Peyer's patch (tissue), 4 donors: ENCODE results near the gene FAM89A.

Source experiments
- POLR2A ChIP-seq, 2 donors: fragments of 450-650 bp; IDR thresholded peaks; one replicate each; pipeline ENCODE4 v1.5.1; 2017; ENCODE audit warnings: antibody characterized with exemption in 2 of 2, mild to moderate bottlenecking in 2 of 2, moderate library complexity in 2 of 2
- TF ChIP-seq, protein P1 (sequence below), 6 experiments: fragments of 450-650 bp in 4 of 6; fragments of 200-600 bp in 2 of 6; sonication (generic) in 1 of 6; IDR thresholded peaks; one replicate each; pipeline ENCODE4 v1.5.1; 2017 to 2019; ENCODE audit warnings: antibody characterized with exemption in 6 of 6, mild to moderate bottlenecking in 3 of 6, moderate library complexity in 1 of 6

DNA sequence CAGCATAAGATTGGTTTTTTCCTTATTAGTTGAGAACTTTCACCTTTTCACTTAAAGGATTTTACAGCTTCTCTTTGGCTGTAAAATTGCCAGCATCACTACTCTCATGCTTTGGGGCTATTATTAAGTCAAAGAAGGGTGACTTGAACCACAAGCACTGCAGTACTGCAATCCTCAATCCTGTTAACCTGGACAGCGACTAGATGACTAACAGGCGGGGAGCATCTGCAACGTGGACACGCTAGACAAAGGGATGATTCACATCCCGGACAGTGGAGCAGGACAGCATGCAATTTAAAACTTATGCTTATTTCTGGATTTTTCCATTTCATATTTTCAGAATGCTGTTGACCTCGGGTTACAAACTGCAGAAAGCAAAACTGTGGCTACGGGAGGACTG lies 53.1 kb downstream of the FAM89A start:
- TF ChIP-seq, protein P1, sequence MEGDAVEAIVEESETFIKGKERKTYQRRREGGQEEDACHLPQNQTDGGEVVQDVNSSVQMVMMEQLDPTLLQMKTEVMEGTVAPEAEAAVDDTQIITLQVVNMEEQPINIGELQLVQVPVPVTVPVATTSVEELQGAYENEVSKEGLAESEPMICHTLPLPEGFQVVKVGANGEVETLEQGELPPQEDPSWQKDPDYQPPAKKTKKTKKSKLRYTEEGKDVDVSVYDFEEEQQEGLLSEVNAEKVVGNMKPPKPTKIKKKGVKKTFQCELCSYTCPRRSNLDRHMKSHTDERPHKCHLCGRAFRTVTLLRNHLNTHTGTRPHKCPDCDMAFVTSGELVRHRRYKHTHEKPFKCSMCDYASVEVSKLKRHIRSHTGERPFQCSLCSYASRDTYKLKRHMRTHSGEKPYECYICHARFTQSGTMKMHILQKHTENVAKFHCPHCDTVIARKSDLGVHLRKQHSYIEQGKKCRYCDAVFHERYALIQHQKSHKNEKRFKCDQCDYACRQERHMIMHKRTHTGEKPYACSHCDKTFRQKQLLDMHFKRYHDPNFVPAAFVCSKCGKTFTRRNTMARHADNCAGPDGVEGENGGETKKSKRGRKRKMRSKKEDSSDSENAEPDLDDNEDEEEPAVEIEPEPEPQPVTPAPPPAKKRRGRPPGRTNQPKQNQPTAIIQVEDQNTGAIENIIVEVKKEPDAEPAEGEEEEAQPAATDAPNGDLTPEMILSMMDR (IDR thresholded peaks at IDR 0.05) = no peak
- TF ChIP-seq POLR2A (IDR thresholded peaks at IDR 0.05) = no peak
